Endothelial cell of umbilical vein (primary cell): ENCODE measurements around the gene ANKS1A.

Experiments used
- GATA2 ChIP-seq: IDR thresholded peaks from 2 replicates; pipeline ENCODE4 v1.7.0; 2011; ENCODE audit warnings: low read depth, mild to moderate bottlenecking, moderate library complexity, mixed read lengths, low read length; ENCODE audit not compliant: insufficient read length, insufficient read depth
- JUN ChIP-seq: IDR thresholded peaks from 2 replicates; pipeline ENCODE4 v1.6.1; 2011; ENCODE audit warnings: borderline replicate concordance, low read depth; ENCODE audit not compliant: insufficient read length, insufficient read depth
- MYC ChIP-seq: IDR thresholded peaks from one replicate; pipeline ENCODE4 v1.6.1; 2011; ENCODE audit warnings: mild to moderate bottlenecking, low read depth, low read length
- POLR2A ChIP-seq: IDR thresholded peaks from 2 replicates; pipeline ENCODE4 v1.6.1; 2012; ENCODE audit warnings: low read depth, mild to moderate bottlenecking, control low read depth, low read length
- POLR2AphosphoS5 ChIP-seq: IDR thresholded peaks from 2 replicates; pipeline ENCODE4 v1.6.1; 2012; ENCODE audit warnings: low read depth, mild to moderate bottlenecking, control low read depth, low read length, moderate library complexity; ENCODE audit not compliant: insufficient read depth

DNA sequence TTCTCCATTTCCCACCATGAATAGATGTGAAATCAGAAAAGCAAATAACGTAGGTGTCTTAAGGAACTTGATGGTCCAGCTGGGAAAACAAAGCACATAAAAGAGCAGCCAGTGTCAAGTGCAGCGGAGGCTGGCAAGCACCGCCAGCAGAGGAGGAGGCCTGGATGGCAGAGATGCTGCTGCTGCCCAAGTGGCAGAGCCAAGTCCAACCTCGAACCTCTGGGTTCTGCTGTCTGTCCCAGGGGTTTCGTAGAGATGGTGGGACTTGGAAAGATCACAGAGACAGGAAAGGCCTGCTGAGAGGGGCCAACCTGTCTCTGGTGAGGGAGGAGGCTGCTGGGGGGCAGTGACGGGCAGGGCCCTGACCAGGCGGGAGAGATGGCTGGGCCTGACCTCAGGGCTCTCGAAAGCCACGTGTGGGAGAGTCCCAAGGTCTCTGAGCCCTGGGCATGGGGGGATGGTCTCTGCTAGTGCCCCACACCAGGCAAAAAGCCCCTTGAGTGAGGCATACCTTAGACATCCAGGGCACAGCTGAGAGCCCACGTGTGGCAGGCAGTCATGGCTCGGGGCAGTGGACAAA, 174.7 kb downstream of the ANKS1A start:
- no peak for TF ChIP-seq POLR2A
- no peak for TF ChIP-seq GATA2
- no peak for TF ChIP-seq JUN
- TF ChIP-seq POLR2AphosphoS5: no peak
- no peak for TF ChIP-seq MYC
